ENCODE results near the gene NFYC.

DNA sequence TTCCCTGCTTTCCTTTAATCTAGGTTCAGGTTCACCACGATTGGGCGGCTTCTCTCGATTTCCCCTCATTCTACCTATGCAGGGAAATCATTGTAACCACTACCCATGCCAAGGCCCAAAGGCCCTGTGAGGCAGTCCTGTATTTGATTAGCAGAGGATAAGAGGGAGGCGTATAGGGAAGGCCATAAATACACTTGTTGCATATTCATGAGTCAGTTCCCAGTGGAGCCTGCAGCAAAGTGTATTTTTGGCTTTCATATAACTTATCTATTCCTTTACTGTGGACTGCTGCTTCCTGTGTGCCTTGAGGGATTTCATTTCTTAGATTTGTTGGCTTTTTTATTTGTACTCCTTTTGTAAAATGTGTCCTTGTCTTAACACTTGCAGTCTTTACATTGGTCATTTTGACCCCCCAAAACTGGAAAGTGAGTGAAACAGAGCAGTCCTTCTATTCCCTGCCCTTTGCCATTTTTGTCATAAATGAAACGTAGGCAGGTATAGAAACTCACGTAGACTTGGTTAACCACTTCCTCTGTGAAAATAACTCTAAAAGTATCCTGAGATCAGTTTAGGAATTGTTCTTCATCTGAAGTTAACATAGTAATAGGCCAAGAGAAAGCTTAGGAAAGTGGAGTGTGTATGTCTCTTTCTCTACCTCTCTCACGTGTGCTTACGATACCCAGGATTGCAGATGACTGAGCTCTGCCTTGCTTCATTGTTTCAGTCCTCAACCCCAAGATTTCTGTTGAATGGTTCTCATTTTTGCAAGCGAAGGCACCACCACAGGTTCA lies 72.4 kb downstream of the NFYC start:
- TF ChIP-seq POLR2AphosphoS5 (IDR thresholded peaks at IDR 0.05) (no peak), POLR2A (IDR thresholded peaks at IDR 0.05) (no peak)
- TF ChIP-seq, protein P1, sequence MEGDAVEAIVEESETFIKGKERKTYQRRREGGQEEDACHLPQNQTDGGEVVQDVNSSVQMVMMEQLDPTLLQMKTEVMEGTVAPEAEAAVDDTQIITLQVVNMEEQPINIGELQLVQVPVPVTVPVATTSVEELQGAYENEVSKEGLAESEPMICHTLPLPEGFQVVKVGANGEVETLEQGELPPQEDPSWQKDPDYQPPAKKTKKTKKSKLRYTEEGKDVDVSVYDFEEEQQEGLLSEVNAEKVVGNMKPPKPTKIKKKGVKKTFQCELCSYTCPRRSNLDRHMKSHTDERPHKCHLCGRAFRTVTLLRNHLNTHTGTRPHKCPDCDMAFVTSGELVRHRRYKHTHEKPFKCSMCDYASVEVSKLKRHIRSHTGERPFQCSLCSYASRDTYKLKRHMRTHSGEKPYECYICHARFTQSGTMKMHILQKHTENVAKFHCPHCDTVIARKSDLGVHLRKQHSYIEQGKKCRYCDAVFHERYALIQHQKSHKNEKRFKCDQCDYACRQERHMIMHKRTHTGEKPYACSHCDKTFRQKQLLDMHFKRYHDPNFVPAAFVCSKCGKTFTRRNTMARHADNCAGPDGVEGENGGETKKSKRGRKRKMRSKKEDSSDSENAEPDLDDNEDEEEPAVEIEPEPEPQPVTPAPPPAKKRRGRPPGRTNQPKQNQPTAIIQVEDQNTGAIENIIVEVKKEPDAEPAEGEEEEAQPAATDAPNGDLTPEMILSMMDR (IDR thresholded peaks at IDR 0.05): no peak

Data from breast epithelium (tissue), 3 donors.